NT2/D1 (cell line): ENCODE measurements around the gene PXT1.
"Not testable (repeated sequence)": the region's sequence is repeated elsewhere in the genome, so short reads cannot be mapped to it uniquely, and the experiment has no call there.

Experiments
- DNase-seq: peaks from one replicate; pipeline ENCODE4 v3.0.0-alpha.2; 2011; ENCODE audit warnings: low read depth, low spot score
- H3K27me3 ChIP-seq: 2 replicates; pipeline ENCODE4 v1.6.0; 2011; ENCODE audit warnings: mild to moderate bottlenecking; ENCODE audit not compliant: insufficient read length, insufficient read depth
- H3K36me3 ChIP-seq: 2 replicates; pipeline ENCODE4 v1.6.1; 2011; ENCODE audit warnings: mild to moderate bottlenecking, low read length, mixed read lengths; ENCODE audit not compliant: insufficient read depth, insufficient read length
- H3K4me1 ChIP-seq: 2 replicates; pipeline ENCODE4 v1.5.1; 2011; ENCODE audit not compliant: insufficient read depth, insufficient read length
- H3K4me3 ChIP-seq: 2 replicates; pipeline ENCODE4 v1.5.1; 2011; ENCODE audit warnings: low read depth; ENCODE audit not compliant: insufficient read length
- H3K9ac ChIP-seq: 2 replicates; pipeline ENCODE4 v1.6.0; 2011; ENCODE audit warnings: low read depth; ENCODE audit not compliant: insufficient read length
- H3K9me3 ChIP-seq: 2 replicates; pipeline ENCODE4 v1.5.1; 2011; ENCODE audit warnings: mild to moderate bottlenecking, low read length; ENCODE audit not compliant: insufficient read depth
- SUZ12 ChIP-seq: IDR thresholded peaks from 2 replicates; pipeline ENCODE4 v1.6.1; 2011; ENCODE audit not compliant: insufficient read length, insufficient read depth; ENCODE audit errors: extremely low read depth
- YY1 ChIP-seq: IDR thresholded peaks from 2 replicates; pipeline ENCODE4 v1.6.1; 2011; ENCODE audit not compliant: insufficient read length, insufficient read depth
- ZNF274 ChIP-seq: IDR thresholded peaks from 2 replicates; pipeline ENCODE4 v1.6.1; 2011; ENCODE audit warnings: mild to moderate bottlenecking, low read depth, low read length

PXT1 gene

DNA sequence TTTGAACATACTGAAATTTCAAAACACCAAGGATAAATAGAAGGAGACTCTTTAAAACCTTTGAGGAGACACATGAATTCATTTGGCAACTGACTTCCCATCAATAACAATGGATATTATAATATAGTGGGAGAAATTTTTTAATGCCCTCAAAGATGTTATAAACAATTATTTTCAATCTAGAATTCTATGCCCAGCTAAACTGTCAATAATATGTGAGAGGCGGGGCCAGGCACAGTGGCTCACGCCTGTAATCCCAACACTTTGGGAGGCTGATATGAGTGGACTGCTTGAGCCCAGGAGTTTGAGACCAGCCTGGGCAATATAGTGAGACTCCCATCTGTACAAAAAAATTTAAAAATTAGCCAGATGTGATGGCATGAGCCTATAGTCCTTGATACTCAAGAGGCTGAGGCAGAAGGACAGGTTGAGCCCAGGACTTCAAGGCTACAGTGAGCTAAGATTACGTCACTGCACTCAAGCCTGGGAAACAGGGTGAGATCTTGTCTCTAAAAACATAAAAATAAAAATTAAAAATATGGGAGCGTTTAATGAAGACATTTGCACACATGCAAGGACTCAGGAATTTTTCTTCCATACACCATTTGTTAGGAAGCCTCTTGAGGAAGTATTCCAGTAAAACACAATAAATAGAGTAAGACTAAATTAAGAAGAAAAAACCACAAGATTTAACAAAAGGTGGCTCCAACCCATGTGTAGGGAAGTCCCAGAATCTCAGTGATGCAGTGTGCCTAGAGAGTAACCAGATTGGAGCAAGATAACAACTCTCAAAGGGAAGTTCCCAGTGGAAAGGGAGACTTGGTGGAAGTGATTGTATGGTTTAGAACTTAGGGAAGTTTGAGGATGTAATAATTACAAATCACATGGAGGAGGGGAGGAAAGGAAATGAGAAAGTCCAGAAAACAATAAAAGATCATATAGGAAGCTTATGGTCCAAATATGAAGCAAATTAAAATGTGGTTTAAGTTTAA lies 28.9 kb downstream of the PXT1 start:
- Histone ChIP-seq H3K36me3 (no peaks in the 10 kb centered on the region), H3K27me3 (no peaks in the 10 kb centered on the region), H3K4me1 (no peaks in the 10 kb centered on the region)

DNA sequence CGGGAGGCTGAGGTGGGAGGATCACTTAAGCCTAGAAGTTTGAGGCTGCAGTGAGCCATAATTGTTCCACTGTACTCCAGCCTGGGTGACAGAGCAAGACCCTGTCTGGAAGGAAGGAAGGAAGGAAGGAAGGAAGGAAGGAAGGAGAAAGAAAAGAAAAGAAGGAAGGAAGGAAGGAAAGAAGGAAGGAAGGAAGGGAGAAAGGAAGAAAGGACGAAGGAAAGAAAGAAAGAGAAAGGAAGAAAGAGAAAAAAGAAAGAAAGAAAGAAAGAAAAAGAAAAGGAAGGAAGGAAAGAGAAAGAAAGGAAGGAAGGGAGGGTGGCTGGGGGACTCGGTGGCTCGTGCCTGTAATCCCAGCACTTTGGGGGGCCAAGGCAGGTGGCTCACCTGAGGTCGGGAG lies 32.9 kb downstream of the PXT1 start:
- H3K27me3 ChIP-seq, H3K4me1 ChIP-seq, DNase-seq, H3K4me3 ChIP-seq, H3K9ac ChIP-seq, H3K9me3 ChIP-seq, H3K36me3 ChIP-seq: not testable (repeated sequence)

More for the DNA sequence above, 28.9 kb downstream of the PXT1 start:
- Histone ChIP-seq H3K4me3 (no peak overlapping the region), H3K9me3 (peaks cover 3% of the 10 kb centered on the region; the same call in 1 of the 2 replicates), H3K9ac (no peak overlapping the region)
- TF ChIP-seq YY1 (no peak), ZNF274 (no peak), SUZ12 (no peak)
- DNase-seq, result no peak

DNA sequence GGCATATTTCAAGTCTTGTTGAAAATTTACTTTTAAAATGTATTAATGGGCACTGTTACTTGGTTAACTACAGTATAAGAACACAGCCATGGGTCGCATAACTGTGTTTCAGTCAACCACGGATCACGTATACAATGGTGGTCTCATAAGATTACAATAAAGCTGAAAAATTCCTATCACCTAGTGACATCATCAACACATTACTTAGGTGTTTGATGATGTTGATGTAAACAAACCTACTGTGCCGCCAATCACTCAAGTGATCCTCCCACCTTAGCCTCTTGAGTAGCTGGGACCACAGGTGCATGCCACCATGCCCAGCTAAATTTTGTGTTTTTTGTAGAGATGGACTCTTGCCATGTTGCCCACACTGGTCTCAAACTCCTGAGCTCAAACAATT lies 38.5 kb downstream of the PXT1 start:
- DNase-seq, result no peak
- Histone ChIP-seq H3K4me3 (no peak overlapping the region), H3K4me1 (no peaks in the 10 kb centered on the region), H3K36me3 (no peaks in the 10 kb centered on the region), H3K27me3 (no peaks in the 10 kb centered on the region), H3K9me3 (no peaks in the 10 kb centered on the region), H3K9ac (no peak overlapping the region)
- TF ChIP-seq SUZ12, result no peak
- TF ChIP-seq ZNF274, result no peak
- TF ChIP-seq YY1, result no peak

DNA sequence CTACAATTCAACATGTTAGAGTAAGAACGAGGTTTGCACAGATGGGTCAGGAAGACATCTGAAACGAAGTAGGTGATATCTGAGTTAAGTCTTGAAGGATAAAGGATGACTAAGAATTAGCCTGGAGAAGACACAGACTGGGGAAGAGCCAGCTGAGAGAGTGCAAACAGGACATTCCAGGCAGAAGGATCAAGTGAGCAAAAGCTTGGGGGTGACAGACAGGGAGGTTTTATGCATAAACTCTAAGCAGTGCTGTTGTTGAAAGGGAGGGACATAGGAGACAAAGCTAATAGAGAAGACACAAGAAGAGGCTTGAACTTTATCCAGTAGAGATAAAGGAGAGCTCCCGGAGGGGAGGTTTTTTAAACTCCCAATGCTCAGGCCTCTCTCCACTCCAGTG lies 40.2 kb downstream of the PXT1 start:
- H3K36me3 ChIP-seq, result no peaks in the 10 kb centered on the region
- DNase-seq, result no peak
- no peak overlapping the region for H3K9ac ChIP-seq
- TF ChIP-seq ZNF274, result no peak
- no peak for TF ChIP-seq YY1
- TF ChIP-seq SUZ12, result no peak
- no peak overlapping the region for H3K4me3 ChIP-seq
- H3K9me3 ChIP-seq, result no peaks in the 10 kb centered on the region
- H3K27me3 ChIP-seq, result no peaks in the 10 kb centered on the region
- H3K4me1 ChIP-seq, result no peaks in the 10 kb centered on the region

DNA sequence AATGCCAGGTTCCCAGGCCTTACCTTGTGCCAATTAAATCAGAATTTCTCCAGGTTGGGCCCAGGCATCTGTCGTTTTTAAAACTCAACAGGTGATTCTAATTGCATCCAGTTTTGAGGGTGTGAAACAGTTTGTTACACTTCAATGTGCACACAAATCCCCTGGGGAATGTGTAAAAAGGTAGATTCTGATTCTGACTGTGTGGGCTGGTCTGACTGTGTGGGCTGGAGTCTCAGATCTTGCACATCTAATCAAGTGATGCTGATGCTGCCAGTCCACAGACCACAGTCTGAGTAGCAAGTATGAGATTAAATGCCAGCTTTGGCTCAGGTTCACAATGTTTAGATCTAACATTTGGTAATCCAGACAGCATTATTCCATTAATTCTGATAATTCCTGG lies 42.7 kb downstream of the PXT1 start:
- no peak overlapping the region for H3K4me3 ChIP-seq
- no peaks in the 10 kb centered on the region for H3K4me1 ChIP-seq
- no peaks in the 10 kb centered on the region for H3K36me3 ChIP-seq
- DNase-seq, result no peak
- no peaks in the 10 kb centered on the region for H3K9me3 ChIP-seq
- no peaks in the 10 kb centered on the region for H3K27me3 ChIP-seq
- H3K9ac ChIP-seq, result no peak overlapping the region
- TF ChIP-seq SUZ12, result no peak
- no peak for TF ChIP-seq ZNF274
- TF ChIP-seq YY1, result no peak

DNA sequence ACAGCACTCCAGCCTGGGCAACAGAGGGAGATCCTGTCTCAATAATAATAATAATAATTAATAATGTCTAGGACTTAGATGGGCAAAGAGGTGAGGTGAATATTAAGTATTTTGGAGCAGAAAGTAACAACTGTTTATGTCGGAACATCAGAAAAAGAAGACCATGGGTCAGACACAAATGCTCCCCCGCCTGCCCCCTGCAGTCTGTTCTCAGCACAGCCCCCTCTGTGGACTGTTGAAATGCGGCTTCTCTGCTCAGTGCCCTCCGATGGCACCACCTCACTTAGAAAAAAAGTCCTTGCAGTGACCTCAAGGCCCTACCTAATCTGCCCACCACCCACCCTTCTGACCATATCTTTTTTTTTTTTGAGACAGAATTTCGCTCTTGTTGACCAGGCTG lies 50.0 kb downstream of the PXT1 start:
- no peak overlapping the region for H3K4me3 ChIP-seq
- no peak for DNase-seq
- no peaks in the 10 kb centered on the region for H3K4me1 ChIP-seq
- H3K36me3 ChIP-seq, result no peaks in the 10 kb centered on the region
- H3K27me3 ChIP-seq, result peaks cover 25% of the 10 kb centered on the region
- TF ChIP-seq SUZ12 (no peak), ZNF274 (no peak), YY1 (no peak)
- H3K9ac ChIP-seq, result no peak overlapping the region
- H3K9me3 ChIP-seq, result no peaks in the 10 kb centered on the region

DNA sequence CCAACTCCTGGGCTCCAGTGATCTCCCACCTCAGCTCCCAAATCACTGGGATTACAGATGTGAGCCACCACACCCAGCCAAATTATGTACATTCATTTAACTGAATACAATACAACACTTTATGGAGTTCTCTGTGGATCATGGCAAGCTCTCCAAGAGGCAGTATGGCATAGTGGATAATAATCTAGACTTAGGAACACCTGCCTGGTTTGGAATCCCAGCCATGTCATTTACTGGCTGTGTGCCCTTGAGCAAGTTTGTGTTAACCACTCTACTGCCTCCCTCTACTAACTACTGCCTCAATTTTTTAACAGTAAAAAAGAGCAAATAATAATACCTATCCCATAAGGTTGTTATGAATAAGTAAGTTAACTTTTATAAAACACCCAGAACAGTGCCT lies 53.3 kb downstream of the PXT1 start:
- Histone ChIP-seq H3K4me3 (no peak overlapping the region), H3K27me3 (peaks cover 50% of the 10 kb centered on the region), H3K36me3 (no peaks in the 10 kb centered on the region), H3K9me3 (no peaks in the 10 kb centered on the region), H3K4me1 (no peaks in the 10 kb centered on the region), H3K9ac (no peak overlapping the region)
- TF ChIP-seq ZNF274, result no peak
- DNase-seq, result no peak
